Measurements from ENCODE around the gene CHST6.

DNA sequence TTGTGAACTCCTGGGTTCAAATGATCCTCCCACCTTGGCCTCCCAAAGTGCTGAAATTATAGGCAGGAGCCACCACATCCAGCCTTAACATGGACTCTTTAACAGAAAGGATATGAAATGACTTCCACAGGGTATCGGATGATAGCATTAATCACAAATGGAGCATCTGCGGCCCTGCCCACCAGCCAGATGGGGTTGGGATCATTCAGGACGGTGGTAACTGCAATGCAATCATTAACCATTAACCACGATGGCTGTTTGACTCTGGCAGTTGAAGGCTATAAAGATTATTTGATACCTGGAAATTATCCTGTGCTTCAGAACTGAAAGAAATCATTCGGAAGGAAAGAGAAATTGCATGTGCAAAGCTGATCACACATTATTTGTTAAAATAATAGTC, 46.0 kb upstream of the CHST6 start:
- TF ChIP-seq, protein P1, sequence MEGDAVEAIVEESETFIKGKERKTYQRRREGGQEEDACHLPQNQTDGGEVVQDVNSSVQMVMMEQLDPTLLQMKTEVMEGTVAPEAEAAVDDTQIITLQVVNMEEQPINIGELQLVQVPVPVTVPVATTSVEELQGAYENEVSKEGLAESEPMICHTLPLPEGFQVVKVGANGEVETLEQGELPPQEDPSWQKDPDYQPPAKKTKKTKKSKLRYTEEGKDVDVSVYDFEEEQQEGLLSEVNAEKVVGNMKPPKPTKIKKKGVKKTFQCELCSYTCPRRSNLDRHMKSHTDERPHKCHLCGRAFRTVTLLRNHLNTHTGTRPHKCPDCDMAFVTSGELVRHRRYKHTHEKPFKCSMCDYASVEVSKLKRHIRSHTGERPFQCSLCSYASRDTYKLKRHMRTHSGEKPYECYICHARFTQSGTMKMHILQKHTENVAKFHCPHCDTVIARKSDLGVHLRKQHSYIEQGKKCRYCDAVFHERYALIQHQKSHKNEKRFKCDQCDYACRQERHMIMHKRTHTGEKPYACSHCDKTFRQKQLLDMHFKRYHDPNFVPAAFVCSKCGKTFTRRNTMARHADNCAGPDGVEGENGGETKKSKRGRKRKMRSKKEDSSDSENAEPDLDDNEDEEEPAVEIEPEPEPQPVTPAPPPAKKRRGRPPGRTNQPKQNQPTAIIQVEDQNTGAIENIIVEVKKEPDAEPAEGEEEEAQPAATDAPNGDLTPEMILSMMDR (IDR thresholded peaks at IDR 0.05; ENCODE audit: insufficient read depth, low read length), result no peak
- no peak for TF ChIP-seq GABPA (IDR thresholded peaks at IDR 0.05; ENCODE audit: low read depth)
- TF ChIP-seq REST (IDR thresholded peaks at IDR 0.05; ENCODE audit: insufficient replicate concordance, low read depth), result no peak

Data from HL-60 (cell line).